Stimulated activated effector memory CD8-positive, alpha-beta T cell treated with anti-CD3 and anti-CD28 coated beads, Interleukin-12 subunit alpha, Interleukin-12 subunit beta, amount 100 ng/mL, for 72 hours (primary cell): ENCODE measurements around the gene CROCC2.
A peak's percentile ranks its signal among the peaks of the same experiment; 100 is the strongest.

Experiments
- ATAC-seq: fragments of 150-1000 bp; cut with Tn5 transposase; 2 replicates; pipeline ENCODE4 v1.10.0; 2021
- DNase-seq, 2 donors: peaks; one replicate each; pipeline ENCODE4 v3.0.0; 2021 to 2022; ENCODE audit warnings: low spot score in 2 of 2
- H3K27ac Mint-ChIP-seq: one replicate; pipeline ENCODE4 v1.8.0; 2022; ENCODE audit warnings: mild to moderate bottlenecking, mixed read lengths
- H3K36me3 Mint-ChIP-seq: one replicate; pipeline ENCODE4 v1.8.0; 2022; ENCODE audit warnings: mild to moderate bottlenecking, mixed read lengths
- H3K4me1 Mint-ChIP-seq: one replicate; pipeline ENCODE4 v1.8.0; 2022; ENCODE audit warnings: mixed read lengths
- H3K4me3 Mint-ChIP-seq: one replicate; pipeline ENCODE4 v1.8.0; 2022; ENCODE audit warnings: mild to moderate bottlenecking, mixed read lengths
- H3K9me3 Mint-ChIP-seq: one replicate; pipeline ENCODE4 v1.8.0; 2022; ENCODE audit warnings: mixed read lengths

The CROCC2 gene

GRCh38 chr2:241000831-241001321 lies 94.7 kb downstream of the CROCC2 start:
- Mint-ChIP-seq H3K9me3 (peaks cover 12% of the 10 kb centered on the region), H3K4me3 (no peak overlapping the region), H3K27ac (no peak overlapping the region), H3K36me3 (no peaks in the 10 kb centered on the region), H3K4me1 (no peaks in the 10 kb centered on the region)
- ATAC-seq (no peak), DNase-seq (peak in 1 of 2 donors; percentile 18)

- H3K27ac Mint-ChIP-seq, result no peak overlapping the region
- DNase-seq (peak in 1 of 2 donors; percentile 34), ATAC-seq (no peak)
- no peaks in the 10 kb centered on the region for H3K4me1 Mint-ChIP-seq
- no peak overlapping the region for H3K4me3 Mint-ChIP-seq
- H3K9me3 Mint-ChIP-seq, result peaks cover 16% of the 10 kb centered on the region
- H3K36me3 Mint-ChIP-seq, result no peaks in the 10 kb centered on the region
These were observed 95.5 kb downstream of the CROCC2 start for GRCh38 chr2:241001413-241002274.

- no peaks in the 10 kb centered on the region for H3K4me1 Mint-ChIP-seq
- DNase-seq (peak in 1 of 2 donors; percentile 43), ATAC-seq (no peak)
- H3K4me3 Mint-ChIP-seq, result no peak overlapping the region
- H3K27ac Mint-ChIP-seq, result no peak overlapping the region
- peaks cover 16% of the 10 kb centered on the region for H3K9me3 Mint-ChIP-seq
- H3K36me3 Mint-ChIP-seq, result no peaks in the 10 kb centered on the region
These were observed 96.3 kb downstream of the CROCC2 start for GRCh38 chr2:241002275-241003046.

- Mint-ChIP-seq H3K9me3 (peaks cover 16% of the 10 kb centered on the region), H3K27ac (no peak overlapping the region), H3K4me3 (no peak overlapping the region), H3K36me3 (no peaks in the 10 kb centered on the region), H3K4me1 (no peaks in the 10 kb centered on the region)
- ATAC-seq (no peak), DNase-seq (no peak)
These were observed 96.9 kb downstream of the CROCC2 start for GRCh38 chr2:241003047-241003360.

- ATAC-seq (no peak), DNase-seq (peak in 1 of 2 donors; percentile 8)
- H3K9me3 Mint-ChIP-seq, result peaks cover 16% of the 10 kb centered on the region
- H3K27ac Mint-ChIP-seq, result no peak overlapping the region
- no peak overlapping the region for H3K4me3 Mint-ChIP-seq
- no peaks in the 10 kb centered on the region for H3K4me1 Mint-ChIP-seq
- H3K36me3 Mint-ChIP-seq, result no peaks in the 10 kb centered on the region
These were observed 97.2 kb downstream of the CROCC2 start for GRCh38 chr2:241003369-241003768.

- no peak overlapping the region for H3K4me3 Mint-ChIP-seq
- peaks cover 16% of the 10 kb centered on the region for H3K9me3 Mint-ChIP-seq
- DNase-seq, result peak in 1 of 2 donors; percentile 35
- H3K27ac Mint-ChIP-seq, result no peak overlapping the region
- H3K4me1 Mint-ChIP-seq, result peaks cover 4% of the 10 kb centered on the region
- no peaks in the 10 kb centered on the region for H3K36me3 Mint-ChIP-seq
- no peak for ATAC-seq
These were observed 97.9 kb downstream of the CROCC2 start for GRCh38 chr2:241003830-241004564.

- no peak for DNase-seq
- peaks cover 10% of the 10 kb centered on the region for H3K4me1 Mint-ChIP-seq
- H3K9me3 Mint-ChIP-seq, result peaks cover 16% of the 10 kb centered on the region
- H3K4me3 Mint-ChIP-seq, result no peak overlapping the region
- H3K27ac Mint-ChIP-seq, result no peak overlapping the region
- no peak for ATAC-seq
- H3K36me3 Mint-ChIP-seq, result no peaks in the 10 kb centered on the region
These were observed 99.4 kb downstream of the CROCC2 start for GRCh38 chr2:241005569-241005968.

GRCh38 chr2:241006412-241006811 lies 100.3 kb downstream of the CROCC2 start:
- H3K27ac Mint-ChIP-seq, result no peak overlapping the region
- H3K9me3 Mint-ChIP-seq, result peaks cover 16% of the 10 kb centered on the region
- no peak for DNase-seq
- no peak for ATAC-seq
- no peak overlapping the region for H3K4me3 Mint-ChIP-seq
- H3K4me1 Mint-ChIP-seq, result peaks cover 10% of the 10 kb centered on the region
- no peaks in the 10 kb centered on the region for H3K36me3 Mint-ChIP-seq

GRCh38 chr2:241007111-241007510 lies 101.0 kb downstream of the CROCC2 start:
- peaks cover 10% of the 10 kb centered on the region for H3K4me1 Mint-ChIP-seq
- H3K9me3 Mint-ChIP-seq, result peaks cover 16% of the 10 kb centered on the region
- no peak for DNase-seq
- H3K27ac Mint-ChIP-seq, result no peak overlapping the region
- no peak overlapping the region for H3K4me3 Mint-ChIP-seq
- H3K36me3 Mint-ChIP-seq, result no peaks in the 10 kb centered on the region
- ATAC-seq, result no peak

- Mint-ChIP-seq H3K4me3 (no peak overlapping the region), H3K27ac (no peak overlapping the region), H3K9me3 (peaks cover 16% of the 10 kb centered on the region), H3K36me3 (no peaks in the 10 kb centered on the region), H3K4me1 (peaks cover 10% of the 10 kb centered on the region)
- ATAC-seq, result no peak
- DNase-seq, result peak in 1 of 2 donors; percentile 44
These were observed 102.0 kb downstream of the CROCC2 start for GRCh38 chr2:241007880-241008710.

GRCh38 chr2:241008711-241009121 lies 102.6 kb downstream of the CROCC2 start:
- H3K4me3 Mint-ChIP-seq, result no peak overlapping the region
- H3K4me1 Mint-ChIP-seq, result peaks cover 10% of the 10 kb centered on the region
- peaks cover 12% of the 10 kb centered on the region for H3K9me3 Mint-ChIP-seq
- peak overlapping the region; percentile 85 for H3K27ac Mint-ChIP-seq
- DNase-seq (peak in 1 of 2 donors; percentile 45), ATAC-seq (no peak)
- H3K36me3 Mint-ChIP-seq, result no peaks in the 10 kb centered on the region

GRCh38 chr2:241009191-241009590 lies 103.1 kb downstream of the CROCC2 start:
- no peak overlapping the region for H3K4me3 Mint-ChIP-seq
- peaks cover 10% of the 10 kb centered on the region for H3K4me1 Mint-ChIP-seq
- peaks cover 9% of the 10 kb centered on the region for H3K9me3 Mint-ChIP-seq
- no peak for DNase-seq
- peak; percentile 4 for ATAC-seq
- H3K27ac Mint-ChIP-seq, result peak overlapping the region; percentile 85
- H3K36me3 Mint-ChIP-seq, result no peaks in the 10 kb centered on the region

GRCh38 chr2:241009601-241010530 lies 103.7 kb downstream of the CROCC2 start:
- ATAC-seq (peak; percentile 54), DNase-seq (peak; percentile 1 to 49)
- Mint-ChIP-seq H3K9me3 (peaks cover 9% of the 10 kb centered on the region), H3K4me3 (peak overlapping the region; percentile 31), H3K4me1 (peaks cover 10% of the 10 kb centered on the region), H3K36me3 (no peaks in the 10 kb centered on the region), H3K27ac (peak overlapping the region; percentile 85)
